Memory B cell (primary cell): ENCODE results near the gene C2CD4A.
A peak's percentile ranks its signal among the peaks of the same experiment; 100 is the strongest.
"Not testable (repeated sequence)": the region's sequence is repeated elsewhere in the genome, so short reads cannot be mapped to it uniquely, and the experiment has no call there.

Source experiments
- ATAC-seq: fragments of 150-1000 bp; cut with Tn5 transposase; 2 replicates; pipeline ENCODE4 v1.10.0; 2021; ENCODE audit warnings: low read depth, mild to moderate bottlenecking, moderate library complexity
- DNase-seq, 2 donors: peaks; one replicate each; pipeline ENCODE4 v3.0.0; 2022; ENCODE audit warnings: low spot score in 2 of 2
- H3K27ac Mint-ChIP-seq: one replicate; pipeline ENCODE4 v1.8.0; 2022; ENCODE audit warnings: mild to moderate bottlenecking, moderate library complexity, mixed read lengths
- H3K27me3 Mint-ChIP-seq: one replicate; pipeline ENCODE4 v1.8.0; 2022; ENCODE audit warnings: mixed read lengths
- H3K36me3 Mint-ChIP-seq: one replicate; pipeline ENCODE4 v1.8.0; 2022; ENCODE audit warnings: mild to moderate bottlenecking, mixed read lengths
- H3K4me1 Mint-ChIP-seq: one replicate; pipeline ENCODE4 v1.8.0; 2022; ENCODE audit warnings: mixed read lengths
- H3K4me3 Mint-ChIP-seq: one replicate; pipeline ENCODE4 v1.8.0; 2022; ENCODE audit warnings: mild to moderate bottlenecking, moderate library complexity, mixed read lengths
- H3K9me3 Mint-ChIP-seq: one replicate; pipeline ENCODE4 v1.8.0; 2022; ENCODE audit warnings: mixed read lengths

The C2CD4A gene, protein sequence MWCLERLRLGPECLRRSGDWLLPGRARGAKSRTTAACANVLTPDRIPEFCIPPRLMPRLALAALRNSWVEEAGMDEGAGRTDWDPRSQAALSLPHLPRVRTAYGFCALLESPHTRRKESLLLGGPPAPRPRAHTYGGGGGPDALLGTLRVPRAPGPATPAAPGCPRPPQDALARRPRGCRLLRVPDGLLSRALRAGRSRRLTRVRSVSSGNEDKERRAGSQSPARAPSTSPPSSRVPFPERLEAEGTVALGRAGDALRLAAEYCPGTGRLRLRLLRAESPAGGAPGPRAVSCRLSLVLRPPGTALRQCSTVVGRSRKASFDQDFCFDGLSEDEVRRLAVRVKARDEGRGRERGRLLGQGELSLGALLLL

DNA sequence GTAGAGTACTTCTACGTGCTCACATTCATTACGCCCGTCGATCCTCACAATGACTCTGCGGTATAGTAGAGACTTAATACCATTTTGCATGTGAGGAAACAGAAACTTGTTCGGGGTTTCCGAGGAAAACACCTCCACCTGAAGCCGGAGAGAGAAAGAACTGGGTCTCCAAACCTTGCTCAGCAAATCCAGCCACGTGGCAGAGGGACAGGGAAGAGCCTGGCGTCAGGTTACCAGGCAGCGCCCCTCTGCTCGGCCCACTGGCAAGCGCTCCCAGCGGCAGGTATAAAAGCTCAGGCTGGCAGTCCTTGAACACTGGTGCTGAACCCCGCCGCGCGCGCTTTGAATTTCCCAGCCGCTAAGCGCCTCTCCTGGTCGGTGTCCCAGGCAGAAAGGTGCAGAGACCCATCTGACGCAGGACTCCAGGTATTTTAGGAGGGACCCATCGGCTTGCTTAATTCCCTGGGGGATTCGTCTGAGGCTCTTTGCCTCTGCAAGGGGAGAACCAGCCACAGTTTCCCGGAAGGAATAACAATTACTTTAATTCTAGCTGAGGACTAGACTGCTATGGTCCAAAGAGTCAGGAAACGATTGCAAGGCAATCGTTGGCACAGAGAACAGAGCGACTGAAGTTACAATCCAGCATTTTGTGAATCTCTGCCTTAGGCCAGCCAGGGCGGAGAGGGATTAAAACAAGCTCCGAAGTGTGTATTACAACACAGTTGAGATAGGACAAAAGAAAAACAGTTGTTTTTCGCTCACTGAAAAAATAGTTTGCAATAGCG lies at the start of gene C2CD4A:
TSS of gene C2CD4A (plus strand) at position 315 of the 785 bp plus-strand sequence. CDS start 637 bp downstream, outside the sequence.
- ATAC-seq, result peak; percentile 74
- Mint-ChIP-seq H3K36me3 (no peaks in the 10 kb centered on the region), H3K9me3 (no peaks in the 10 kb centered on the region), H3K27ac (no peak within 1 kb of the TSS), H3K27me3 (peaks cover 6% of the 10 kb centered on the region), H3K4me3 (peak within 1 kb of the TSS; percentile 86), H3K4me1 (peaks cover 16% of the 10 kb centered on the region)
- DNase-seq, result peak; percentile 38 to 51

DNA sequence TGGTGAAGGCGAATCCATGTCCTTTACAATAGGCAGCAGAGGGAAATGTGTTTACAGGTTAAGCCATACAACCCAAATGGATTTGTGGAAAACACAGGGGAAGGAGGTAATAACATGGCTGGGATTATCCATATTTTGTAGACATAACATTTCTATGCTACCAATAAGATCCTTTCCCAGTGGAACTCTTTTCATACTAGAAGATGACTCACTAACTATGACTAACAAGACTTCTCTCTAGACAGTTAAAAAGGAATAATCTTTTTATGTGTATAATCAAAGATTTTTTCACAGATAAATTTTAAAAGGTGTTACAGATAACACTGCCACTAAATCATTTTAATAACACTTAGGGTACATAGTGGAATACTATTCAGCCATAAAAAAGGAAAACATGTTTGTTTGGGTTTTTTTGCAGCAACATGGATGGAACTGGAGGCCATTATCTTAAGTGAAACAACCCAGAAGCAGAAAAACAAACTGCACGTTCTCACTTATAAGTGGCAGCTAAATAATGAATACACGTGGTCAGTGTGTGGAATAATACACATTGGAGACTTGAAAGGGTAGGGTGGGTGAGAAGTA lies 46.1 kb upstream of the C2CD4A start:
- ATAC-seq, result no peak
- Mint-ChIP-seq H3K4me3 (no peak overlapping the region), H3K36me3 (peaks cover 48% of the 10 kb centered on the region), H3K4me1 (no peaks in the 10 kb centered on the region), H3K9me3 (peaks cover 7% of the 10 kb centered on the region), H3K27ac (no peak overlapping the region), H3K27me3 (no peaks in the 10 kb centered on the region)
- no peak for DNase-seq

DNA sequence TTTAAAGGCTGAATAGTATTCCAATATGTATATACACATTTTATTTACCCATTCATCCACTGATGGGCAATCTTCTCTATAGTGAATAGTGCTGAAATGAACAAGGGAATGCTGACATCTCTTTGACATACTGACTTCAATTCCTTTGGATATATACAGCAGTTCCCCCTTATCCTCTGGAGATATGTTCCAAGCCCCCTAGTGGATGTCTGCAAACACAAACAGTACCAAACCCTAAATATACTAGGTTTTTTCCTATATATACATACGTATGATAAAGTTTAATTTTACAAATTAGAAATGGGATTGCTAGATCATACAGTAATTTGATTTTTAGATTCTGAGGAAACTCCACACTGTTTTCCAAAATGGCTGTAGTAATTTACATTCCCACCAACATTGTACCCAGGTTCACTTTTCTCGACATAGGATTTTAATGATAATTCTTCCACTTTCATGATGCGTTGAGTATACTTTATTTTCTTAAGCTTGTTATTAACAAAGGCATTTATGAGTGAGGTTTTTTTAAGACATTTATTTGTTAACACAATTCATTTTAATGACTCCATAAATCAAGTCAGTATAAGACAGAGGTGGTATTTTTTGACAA lies 44.7 kb upstream of the C2CD4A start:
- H3K36me3 Mint-ChIP-seq, result peaks cover 43% of the 10 kb centered on the region
- H3K4me3 Mint-ChIP-seq, result no peak overlapping the region
- H3K4me1 Mint-ChIP-seq, result no peaks in the 10 kb centered on the region
- no peak for DNase-seq
- H3K27ac Mint-ChIP-seq, result no peak overlapping the region
- H3K9me3 Mint-ChIP-seq, result peaks cover 4% of the 10 kb centered on the region
- no peaks in the 10 kb centered on the region for H3K27me3 Mint-ChIP-seq
- no peak for ATAC-seq

DNA sequence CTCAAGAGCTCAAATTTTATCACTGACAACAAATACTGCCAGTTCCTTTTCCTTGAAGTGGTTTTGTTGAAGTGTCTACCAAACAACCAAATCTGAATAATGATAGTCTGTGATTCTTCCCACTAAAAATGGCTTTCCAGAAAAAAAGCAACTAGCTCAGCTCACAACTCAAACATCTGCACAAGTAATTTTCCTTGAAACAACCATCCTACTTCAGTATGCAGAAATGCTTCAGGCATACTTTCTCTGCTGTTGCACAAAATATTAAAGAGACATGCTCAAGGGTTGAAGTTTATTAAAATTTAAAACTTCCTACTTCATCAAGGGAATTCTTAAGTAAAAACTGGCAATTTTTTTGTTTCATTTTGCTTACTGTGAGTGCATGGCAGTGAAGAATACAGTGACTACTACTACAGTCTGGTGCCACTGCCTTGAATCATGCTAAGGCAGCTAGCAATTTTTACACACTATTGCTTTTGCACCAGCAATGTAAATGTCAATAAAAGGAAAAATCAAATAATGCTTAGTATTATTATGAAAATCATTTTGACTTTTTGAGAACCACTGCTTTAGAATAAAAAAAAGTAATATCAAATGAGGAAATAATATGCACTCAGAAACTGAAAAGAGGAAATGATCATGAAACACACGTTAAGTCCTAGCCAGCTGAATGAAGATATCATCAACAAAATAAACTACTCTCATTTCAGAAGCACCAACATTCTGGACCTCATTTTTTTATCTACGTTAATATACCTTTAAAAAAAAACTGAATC lies 40.1 kb upstream of the C2CD4A start:
- Mint-ChIP-seq H3K27me3 (no peaks in the 10 kb centered on the region), H3K4me1 (peaks cover 11% of the 10 kb centered on the region), H3K4me3 (no peak overlapping the region), H3K9me3 (no peaks in the 10 kb centered on the region), H3K27ac (peak overlapping the region; percentile 53), H3K36me3 (peaks cover 32% of the 10 kb centered on the region)
- ATAC-seq (peak; percentile 94), DNase-seq (peak in 1 of 2 donors; percentile 6)

DNA sequence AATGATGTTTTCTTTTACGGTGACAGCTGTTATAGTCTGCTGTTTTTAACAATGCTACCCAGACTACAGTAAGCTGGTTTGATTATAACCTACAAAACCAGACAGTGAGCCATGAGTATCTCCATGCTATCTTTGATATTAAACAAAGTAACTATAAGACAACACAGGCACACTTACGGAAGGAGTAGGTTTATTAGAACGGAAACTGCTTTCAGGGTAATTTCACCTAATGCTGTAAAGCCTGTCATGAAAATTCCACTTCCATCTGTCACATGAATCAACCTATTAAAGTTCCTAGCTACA lies 39.6 kb upstream of the C2CD4A start:
- DNase-seq (no peak), ATAC-seq (no peak)
- Mint-ChIP-seq H3K36me3 (peaks cover 26% of the 10 kb centered on the region), H3K4me3 (peak overlapping the region; percentile 14), H3K4me1 (peaks cover 11% of the 10 kb centered on the region), H3K9me3 (no peaks in the 10 kb centered on the region), H3K27me3 (no peaks in the 10 kb centered on the region), H3K27ac (peak overlapping the region; percentile 53)

DNA sequence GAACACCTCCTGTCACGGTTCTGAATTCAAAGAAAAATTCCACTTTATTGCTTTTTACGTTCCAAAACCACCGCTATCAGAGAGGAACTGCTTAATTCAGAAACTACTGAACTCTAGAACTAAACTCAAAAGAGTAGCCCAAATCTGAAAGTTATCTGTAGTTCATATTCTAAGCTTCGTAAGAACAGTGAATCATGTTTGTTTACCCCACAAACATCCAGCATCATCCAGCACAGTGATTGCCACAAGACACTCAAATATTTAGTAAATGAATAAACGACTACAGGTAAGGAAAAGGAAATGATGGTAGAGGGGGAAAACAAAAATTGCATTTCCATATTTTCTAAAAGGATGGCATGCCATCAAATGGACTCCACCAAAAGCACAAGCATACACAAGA lies 38.9 kb upstream of the C2CD4A start:
- Mint-ChIP-seq H3K27me3 (no peaks in the 10 kb centered on the region), H3K36me3 (peaks cover 24% of the 10 kb centered on the region), H3K9me3 (no peaks in the 10 kb centered on the region), H3K4me3 (no peak overlapping the region), H3K4me1 (peaks cover 11% of the 10 kb centered on the region), H3K27ac (peak overlapping the region; percentile 53)
- DNase-seq (no peak), ATAC-seq (no peak)

DNA sequence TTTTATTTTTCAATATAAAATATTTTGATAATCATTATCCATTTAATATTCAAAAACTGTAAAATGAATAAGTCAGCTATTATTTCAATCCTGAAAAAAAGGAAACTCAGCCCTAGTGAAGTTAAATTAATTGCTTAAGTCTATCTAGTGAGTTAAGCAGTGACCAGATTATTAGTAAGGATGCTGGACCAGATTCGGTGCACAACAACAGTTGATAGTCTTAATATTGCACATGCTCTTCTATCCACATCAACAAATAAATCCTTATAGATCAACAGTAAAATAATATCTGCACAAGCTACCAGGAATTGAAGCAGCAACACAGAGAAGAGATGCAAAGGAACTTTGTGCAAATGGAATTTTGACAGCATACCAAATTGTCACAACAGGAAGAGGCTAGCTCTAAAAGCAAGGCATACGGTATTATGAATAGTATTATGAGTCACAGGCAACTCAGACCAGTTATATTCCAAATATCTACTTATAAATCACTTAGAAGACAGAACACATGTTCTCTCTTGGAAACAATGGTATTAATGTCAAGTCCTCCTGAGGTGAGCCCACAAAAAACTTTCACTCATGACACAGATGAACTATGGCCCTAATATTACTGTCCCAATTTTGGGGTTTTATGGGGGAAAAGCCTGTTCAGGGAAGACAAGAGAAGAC lies 31.4 kb upstream of the C2CD4A start:
- Mint-ChIP-seq H3K36me3 (peaks cover 24% of the 10 kb centered on the region), H3K4me1 (peaks cover 13% of the 10 kb centered on the region), H3K9me3 (peaks cover 6% of the 10 kb centered on the region), H3K27ac (peak overlapping the region; percentile 85), H3K4me3 (no peak overlapping the region), H3K27me3 (no peaks in the 10 kb centered on the region)
- ATAC-seq (no peak), DNase-seq (no peak)

DNA sequence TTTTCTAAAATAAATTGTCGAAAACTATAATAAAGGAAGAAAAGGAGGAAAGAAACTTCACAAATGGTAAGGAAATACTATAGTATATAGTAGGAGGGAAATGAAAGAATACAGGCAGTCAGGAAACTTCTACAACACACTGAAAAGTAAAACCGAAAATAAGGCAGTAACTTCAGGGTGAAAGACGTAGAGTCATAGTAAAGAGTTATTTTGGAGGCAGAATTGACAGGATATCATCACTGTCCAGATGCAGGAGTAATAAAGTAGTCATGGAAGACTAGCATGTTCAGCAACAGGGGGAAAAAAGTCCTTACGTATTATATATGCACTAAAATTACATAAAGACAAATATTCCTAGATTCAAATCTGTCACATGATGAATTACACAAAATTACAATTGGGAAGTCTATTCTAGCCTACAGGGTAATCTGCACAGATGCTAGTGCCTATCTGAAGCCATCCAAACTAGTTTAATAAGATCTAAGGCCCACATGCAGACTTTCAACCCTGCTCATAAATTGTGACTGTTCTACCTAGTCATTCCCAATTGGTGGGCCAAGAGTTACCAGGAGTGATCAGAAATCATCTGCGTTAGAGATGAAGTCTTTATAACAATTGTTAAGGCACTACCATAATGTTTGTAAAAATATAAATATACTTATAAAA lies 20.6 kb upstream of the C2CD4A start:
- DNase-seq (no peak), ATAC-seq (peak; percentile 68)
- Mint-ChIP-seq H3K9me3 (peaks cover 2% of the 10 kb centered on the region), H3K36me3 (peaks cover 5% of the 10 kb centered on the region), H3K27ac (peak overlapping the region; percentile 32), H3K4me1 (peaks cover 19% of the 10 kb centered on the region), H3K4me3 (peak overlapping the region; percentile 33), H3K27me3 (no peaks in the 10 kb centered on the region)

DNA sequence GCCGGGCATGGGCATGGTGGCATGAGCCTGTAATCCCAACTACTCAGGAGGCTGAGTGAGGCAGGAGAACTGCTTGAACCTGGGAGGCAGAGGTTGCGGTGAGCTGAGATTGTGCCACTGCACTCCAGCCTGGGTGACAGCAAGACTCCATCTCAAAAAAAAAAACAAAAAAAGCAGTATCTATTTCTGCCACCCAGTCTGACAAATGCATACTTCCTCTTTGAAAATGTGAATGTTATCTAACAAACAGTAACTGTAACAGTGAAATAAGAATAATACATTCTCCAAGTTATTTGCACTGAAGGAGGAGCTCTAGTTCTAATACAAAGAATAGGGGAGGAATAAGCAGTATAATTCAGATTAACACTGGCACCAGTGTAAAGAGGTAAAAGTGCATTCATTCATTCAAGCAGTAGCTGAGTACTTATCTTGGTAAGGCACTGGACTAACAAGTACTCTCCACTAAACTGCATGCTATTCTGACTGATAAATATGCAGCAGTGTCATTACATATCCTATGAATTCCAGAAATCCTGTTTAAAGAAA lies 19.4 kb upstream of the C2CD4A start:
- Mint-ChIP-seq H3K4me3 (peak overlapping the region; percentile 11), H3K4me1 (peaks cover 24% of the 10 kb centered on the region), H3K36me3 (peaks cover 5% of the 10 kb centered on the region), H3K27ac (peak overlapping the region; percentile 36), H3K27me3 (no peaks in the 10 kb centered on the region), H3K9me3 (peaks cover 2% of the 10 kb centered on the region)
- ATAC-seq, result peak; percentile 79
- no peak for DNase-seq

DNA sequence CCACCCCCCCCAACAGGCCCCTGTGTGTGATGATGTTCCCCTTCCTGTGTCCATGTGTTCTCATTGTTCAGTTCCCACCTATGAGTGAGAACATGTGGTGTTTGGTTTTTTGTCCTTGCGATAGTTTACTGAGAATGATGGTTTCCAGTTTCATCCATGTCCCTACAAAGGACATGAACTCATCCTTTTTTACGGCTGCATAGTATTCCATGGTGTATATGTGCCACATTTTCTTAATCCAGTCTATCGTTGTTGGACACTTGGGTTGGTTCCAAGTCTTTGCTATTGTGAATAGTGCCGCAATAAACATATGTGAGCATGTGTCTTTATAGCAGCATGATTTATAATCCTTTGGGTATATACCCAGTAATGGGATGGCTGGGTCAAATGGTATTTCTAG lies 18.5 kb upstream of the C2CD4A start:
- not testable (repeated sequence) for H3K4me3 Mint-ChIP-seq, DNase-seq, ATAC-seq, H3K27ac Mint-ChIP-seq, H3K36me3 Mint-ChIP-seq, H3K9me3 Mint-ChIP-seq, H3K27me3 Mint-ChIP-seq
- H3K4me1 Mint-ChIP-seq, result peaks cover 26% of the 10 kb centered on the region

DNA sequence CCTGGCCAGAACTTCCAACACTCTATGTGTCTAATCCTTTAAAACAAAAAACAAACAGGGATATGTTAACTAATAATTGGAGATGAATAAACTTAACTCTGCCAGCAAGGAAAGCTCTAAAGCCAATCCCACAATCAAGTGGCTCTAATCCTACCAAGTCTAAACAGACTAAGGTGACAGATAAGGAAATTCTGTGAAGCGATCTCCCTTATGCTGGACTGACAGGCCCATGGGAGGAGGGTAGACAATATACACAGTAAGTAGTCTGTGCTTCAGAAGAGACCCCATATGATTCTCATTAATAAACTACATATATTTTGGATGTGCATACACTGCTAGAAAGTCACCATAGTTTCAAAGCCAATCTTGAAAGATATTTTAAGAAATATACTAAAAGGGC lies 16.7 kb upstream of the C2CD4A start:
- DNase-seq (no peak), ATAC-seq (no peak)
- Mint-ChIP-seq H3K4me3 (no peak overlapping the region), H3K27me3 (no peaks in the 10 kb centered on the region), H3K36me3 (peaks cover 5% of the 10 kb centered on the region), H3K27ac (peak overlapping the region; percentile 49), H3K4me1 (peaks cover 38% of the 10 kb centered on the region), H3K9me3 (peaks cover 2% of the 10 kb centered on the region)

DNA sequence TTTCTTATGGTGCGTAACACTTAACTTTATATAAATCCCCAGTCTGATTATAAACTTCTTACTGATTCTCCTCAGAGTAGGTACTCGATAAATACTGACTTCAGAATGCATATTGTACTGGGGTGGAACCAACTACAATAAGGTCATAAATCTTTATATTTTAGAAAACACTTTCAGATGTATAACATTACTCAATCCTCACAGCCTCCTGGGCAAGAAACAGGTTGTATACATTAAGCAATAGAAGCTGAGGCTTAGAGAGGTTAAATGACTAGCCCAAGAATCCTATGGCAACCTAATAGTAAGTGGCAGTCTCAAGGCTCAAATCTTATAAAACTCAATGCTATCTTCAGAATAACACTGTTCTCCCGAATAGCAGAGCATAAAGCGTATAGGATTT lies 15.6 kb upstream of the C2CD4A start:
- peaks cover 5% of the 10 kb centered on the region for H3K36me3 Mint-ChIP-seq
- peaks cover 30% of the 10 kb centered on the region for H3K4me1 Mint-ChIP-seq
- H3K27ac Mint-ChIP-seq, result peak overlapping the region; percentile 67

More for the DNA sequence above, 15.6 kb upstream of the C2CD4A start:
- Mint-ChIP-seq H3K9me3 (peaks cover 2% of the 10 kb centered on the region), H3K4me3 (no peak overlapping the region), H3K27me3 (no peaks in the 10 kb centered on the region)
- ATAC-seq, result no peak
- DNase-seq, result no peak
